K562 (cell line): Measurements from ENCODE around the gene GTF3C1. TPM values are rescaled to one million over a fixed set of nuclear protein-coding genes. Genes with fewer than 3 reads are reported as not detected.
A peak's percentile ranks its signal among the peaks of the same experiment; 100 is the strongest.

Source experiments
- ATAC-seq: fragments of 200-7000 bp; cut with Tn5 transposase; 3 replicates; pipeline ENCODE4 v1.9.1; 2020; ENCODE audit warnings: moderate library complexity
- BruUV-seq: library from RNA; stranded (reverse); fragments of 400-500 nt; replicated peaks from 2 replicates; lab custom pipeline; 2021; lab: Mats Ljungman, UMichigan
- CTCF ChIA-PET: fragments of 300-600 bp; formaldehyde crosslinking; extraction: SDS; loops from one replicate; lab custom pipeline; 2021; ENCODE audit warnings: low intra/inter-chr PET ratio; lab: Yijun Ruan, JAX
- POLR2A ChIA-PET: fragments of 300-600, 350-650 bp; sonication (Branson Sonifier 250); formaldehyde crosslinking; extraction: SDS; loops from one replicate; lab custom pipeline; 2021; ENCODE audit warnings: antibody characterized with exemption, inconsistent platforms; lab: Yijun Ruan, JAX
- DNase-seq, 4 experiments: peaks; one replicate each; pipeline versions ENCODE4 v3.0.0 to v3.0.0-alpha.2; 2011 to 2018; ENCODE audit warnings: low spot score in 3 of 4, mixed read lengths in 3 of 4; ENCODE audit errors: extremely low read depth in 1 of 4
- FAIRE-seq: peaks from 2 replicates; lab custom pipeline; 2011; peaks lifted over from hg19 to GRCh38; lab: Jason Lieb, UNC
- H2AFZ ChIP-seq: 2 replicates; pipeline ENCODE4 v1.6.0; 2011; ENCODE audit warnings: low read depth, low read length, control low read depth, inconsistent platforms
- H3K27ac ChIP-seq: fragments of 200-600 bp; 3 replicates; pipeline ENCODE4 v1.8.0; 2011; ENCODE audit warnings: low read depth, mild to moderate bottlenecking, control low read depth, inconsistent platforms, low read length, moderate library complexity, mixed read lengths; ENCODE audit errors: extremely low read depth
- H3K27me3 ChIP-seq, 2 experiments: fragments of 300-600 bp in 1 of 2; 2 replicates in 1 of 2; 3 replicates in 1 of 2; pipeline versions ENCODE4 v1.6.0 to v1.8.0; 2011; ENCODE audit warnings: inconsistent platforms in 2 of 2, low read length in 2 of 2, mild to moderate bottlenecking in 1 of 2, mixed read lengths in 1 of 2, moderate library complexity in 1 of 2; ENCODE audit not compliant: control insufficient read depth in 2 of 2, insufficient read depth in 2 of 2
- H3K36me3 ChIP-seq: fragments of 300-600 bp; 3 replicates; pipeline ENCODE4 v1.8.0; 2011; ENCODE audit warnings: mild to moderate bottlenecking, low read length, inconsistent platforms; ENCODE audit not compliant: control insufficient read depth, insufficient read depth
- H3K4me1 ChIP-seq, 2 experiments: fragments of 200-600 bp in 1 of 2; replicated peaks in 1 of 2; 2 replicates in 1 of 2; 3 replicates in 1 of 2; pipeline versions ENCODE4 v1.5.1 to v1.8.0; 2011; ENCODE audit warnings: inconsistent platforms in 2 of 2, low read length in 2 of 2, mild to moderate bottlenecking in 1 of 2, mixed read lengths in 1 of 2, moderate library complexity in 1 of 2; ENCODE audit not compliant: control insufficient read depth in 2 of 2, insufficient read depth in 2 of 2
- H3K4me2 ChIP-seq: 2 replicates; pipeline ENCODE4 v1.6.1; 2011; ENCODE audit warnings: low read length, control low read depth, inconsistent platforms, mixed read lengths; ENCODE audit not compliant: insufficient read depth
- H3K4me3 ChIP-seq: fragments of 200-600 bp; sonication (generic), shearing (Covaris generic); 2 replicates; pipeline ENCODE4 v1.5.1; 2016; ENCODE audit warnings: control low read depth, inconsistent platforms
- H3K79me2 ChIP-seq: fragments of 200-600 bp; 3 replicates; pipeline ENCODE4 v1.8.0; 2011; ENCODE audit warnings: low read length, inconsistent platforms; ENCODE audit not compliant: control insufficient read depth, insufficient read depth
- H3K9ac ChIP-seq, 2 experiments: 2 replicates each; pipeline versions ENCODE4 v1.6.0 to v1.6.1; 2011; ENCODE audit warnings: low read depth in 2 of 2, low read length in 2 of 2, control low read depth in 1 of 2, inconsistent platforms in 1 of 2, mild to moderate bottlenecking in 1 of 2, mixed read lengths in 1 of 2; ENCODE audit not compliant: insufficient read depth in 1 of 2
- H3K9me1 ChIP-seq: one replicate; pipeline ENCODE4 v1.6.0; 2011; ENCODE audit warnings: inconsistent platforms, mild to moderate bottlenecking, low read length, moderate library complexity; ENCODE audit not compliant: control insufficient read depth, insufficient read depth
- H3K9me3 ChIP-seq: replicated peaks from 2 replicates; pipeline ENCODE4 v1.5.1; 2011; ENCODE audit warnings: low read depth, low read length, inconsistent platforms; ENCODE audit not compliant: control insufficient read depth, insufficient read depth
- H4K20me1 ChIP-seq: replicated peaks from 2 replicates; pipeline ENCODE4 v1.6.1; 2011; ENCODE audit warnings: low read length, inconsistent platforms, mixed read lengths; ENCODE audit not compliant: control insufficient read depth, insufficient read depth
- ZNF444 ChIP-seq: fragments of 250-450 bp; sonication (Bioruptor Pico); IDR thresholded peaks from 2 replicates; pipeline ENCODE4 v1.4.0; 2020; ENCODE audit warnings: mild to moderate bottlenecking, moderate library complexity
- ZNF699 ChIP-seq: fragments of 250-450 bp; sonication (Bioruptor Pico); IDR thresholded peaks from 2 replicates; pipeline ENCODE4 v1.8.0; 2021; ENCODE audit warnings: mild to moderate bottlenecking, moderate library complexity; ENCODE audit not compliant: insufficient replicate concordance
- WGBS: fragments of 100-300 bp; shearing (Covaris generic); methylation state at CpG from one replicate; pipeline ENCODE4 v1.1.6; 2016; ENCODE audit warnings: low coverage, mixed read lengths; ENCODE audit not compliant: insufficient coverage; ENCODE audit errors: missing lambda C conversion rate; 5-methylcytosine and 5-hydroxymethylcytosine counted together
- in situ Hi-C: fragments of 300-500 bp; cut with MboI; formaldehyde crosslinking; loops from 4 replicates; pipeline ENCODE4 v1.15.0; 2018; ENCODE audit warnings: inconsistent platforms, mixed read lengths
- intact Hi-C: fragments of 100-400 bp; cut with micrococcal nuclease; formaldehyde crosslinking; loops from 2 replicates; pipeline ENCODE4 v1.14.2; 2022
- polyA plus RNA-seq, 8 experiments: library from polyadenylated mRNA; depleted of rRNA in 4 of 8; stranded (reverse) in 5 of 8; unstranded in 3 of 8; fragments of >200 nt; fragmentation: Nextera tagmentation in 2 of 8; fragmentation: Illumina TruSeq in 1 of 8; extraction: Ambion mirVana in 2 of 8; extraction: Trizol in 1 of 8; gene quantifications; 2 replicates each; pipeline versions ENCODE4 v1.2.1 to v1.2.3, GENCODE V29; 2011 to 2014; ENCODE audit warnings: inconsistent platforms in 1 of 8, missing spikeins in 1 of 8
- total RNA-seq, 7 experiments: library from RNA; depleted of rRNA in 6 of 7; stranded (reverse); fragments of >200 nt in 6 of 7; fragmentation: Illumina TruSeq in 2 of 7; extraction: Trizol in 2 of 7; gene quantifications; 2 replicates each; pipeline versions ENCODE4 v1.2.1 to v1.2.3, GENCODE V29; 2011 to 2021; ENCODE audit warnings: low replicate concordance in 1 of 7
- TF ChIP-seq, protein P1 (sequence below), 3 experiments: IDR thresholded peaks in 2 of 3; conservative IDR thresholded peaks in 1 of 3; 2 replicates each; pipeline ENCODE4 v1.5.1; 2011 to 2012; ENCODE audit warnings: low read length in 3 of 3, mild to moderate bottlenecking in 3 of 3, control low read depth in 2 of 3, improper control_type of control experiment in 1 of 3, inconsistent platforms in 1 of 3, low read depth in 1 of 3, mixed read lengths in 1 of 3, moderate library complexity in 1 of 3; ENCODE audit not compliant: insufficient read depth in 2 of 3

Gene GTF3C1
- total and polyA plus RNA-seq, 9 of the 15 experiments (the other 6 are each of a cell fraction or from before 2014, with no cell fraction given): 0.72 to 63.6 (median 30.9) TPM

DNA sequence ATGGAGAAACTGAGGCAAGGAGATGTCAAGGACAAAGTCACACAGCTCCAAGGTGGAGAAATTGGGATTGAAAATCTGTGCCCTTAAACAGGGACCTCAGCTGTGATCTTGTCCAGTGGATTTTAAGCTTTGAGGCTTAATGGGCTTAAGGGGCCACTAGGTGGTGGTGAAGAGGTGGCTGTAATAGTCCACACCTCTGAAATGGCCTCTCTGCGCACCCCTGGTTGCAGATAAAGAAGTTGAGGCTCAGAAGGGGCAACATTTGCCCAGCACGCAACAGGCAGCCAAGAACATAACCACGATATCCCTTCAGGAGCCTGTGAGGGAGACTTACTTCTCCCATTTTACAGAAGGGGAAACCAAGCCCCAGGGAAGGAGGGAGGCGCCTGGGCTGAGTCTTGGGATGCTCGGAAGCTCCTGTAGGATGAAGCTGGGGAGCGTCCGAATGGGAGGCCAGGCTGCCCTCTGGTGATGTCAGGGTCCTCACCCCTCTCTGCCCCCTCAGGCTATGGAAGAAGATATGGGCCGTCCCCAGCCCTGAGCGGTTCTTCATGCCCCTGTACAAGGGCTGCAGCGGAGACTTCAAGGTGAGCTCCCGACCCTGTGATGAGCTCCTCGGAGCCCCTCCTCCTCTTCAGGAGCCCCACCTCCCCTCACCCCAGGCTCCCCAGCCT, 104.1 kb downstream of the GTF3C1 start:
- no peak for TF ChIP-seq ZNF699
- TF ChIP-seq, protein P1, sequence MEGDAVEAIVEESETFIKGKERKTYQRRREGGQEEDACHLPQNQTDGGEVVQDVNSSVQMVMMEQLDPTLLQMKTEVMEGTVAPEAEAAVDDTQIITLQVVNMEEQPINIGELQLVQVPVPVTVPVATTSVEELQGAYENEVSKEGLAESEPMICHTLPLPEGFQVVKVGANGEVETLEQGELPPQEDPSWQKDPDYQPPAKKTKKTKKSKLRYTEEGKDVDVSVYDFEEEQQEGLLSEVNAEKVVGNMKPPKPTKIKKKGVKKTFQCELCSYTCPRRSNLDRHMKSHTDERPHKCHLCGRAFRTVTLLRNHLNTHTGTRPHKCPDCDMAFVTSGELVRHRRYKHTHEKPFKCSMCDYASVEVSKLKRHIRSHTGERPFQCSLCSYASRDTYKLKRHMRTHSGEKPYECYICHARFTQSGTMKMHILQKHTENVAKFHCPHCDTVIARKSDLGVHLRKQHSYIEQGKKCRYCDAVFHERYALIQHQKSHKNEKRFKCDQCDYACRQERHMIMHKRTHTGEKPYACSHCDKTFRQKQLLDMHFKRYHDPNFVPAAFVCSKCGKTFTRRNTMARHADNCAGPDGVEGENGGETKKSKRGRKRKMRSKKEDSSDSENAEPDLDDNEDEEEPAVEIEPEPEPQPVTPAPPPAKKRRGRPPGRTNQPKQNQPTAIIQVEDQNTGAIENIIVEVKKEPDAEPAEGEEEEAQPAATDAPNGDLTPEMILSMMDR (IDR thresholded peaks at IDR 0.05 in 2 of 3, conservative IDR thresholded peaks at IDR 0.05 in 1 of 3; ENCODE audit: insufficient read depth in 2 of 3, low read depth in 1 of 3, low read length in 3 of 3): 0 out of 6 replicates have a peak, but pooled peaks of 2 of the 3 experiments have one; percentile 5 to 12
- no peak for TF ChIP-seq ZNF444 (CRISPR knock-in tag)
- H3K4me1 ChIP-seq: peaks cover 0 to 10% of the 10 kb centered on the region in 2 experiments; a peak in 1 of 5 replicates
- intact Hi-C loops (no loop called here), in situ Hi-C loops (no loop called here)
- no peak overlapping the region for H3K4me2 ChIP-seq
- no peaks in the 10 kb centered on the region for H3K79me2 ChIP-seq
- no peak for ATAC-seq
- FAIRE-seq: no peak
- H3K27me3 ChIP-seq: peaks cover 8 to 22% of the 10 kb centered on the region in 2 experiments; a peak in 3 of 5 replicates
- ChIA-PET POLR2A (interaction anchor here (0.6 kb wide), 1 partner anchor 17 kb away, joined by 3 read pairs; no protein-coding TSS in a partner anchor), CTCF (no interaction called here)
- no peak overlapping the region for H3K27ac ChIP-seq
- 26% methylated on average over 7 of the region's 12 CpGs for WGBS
- H2AFZ ChIP-seq: no peak overlapping the region
- H4K20me1 ChIP-seq: no peaks in the 10 kb centered on the region
- no peaks in the 10 kb centered on the region for H3K36me3 ChIP-seq
- no peak overlapping the region for H3K4me3 ChIP-seq
- peaks cover 4% of the 10 kb centered on the region; the same call in 1 of the 2 replicates for H3K9me3 ChIP-seq
- no peak overlapping the region for H3K9ac ChIP-seq
- no peak for DNase-seq
- H3K9me1 ChIP-seq: no peaks in the 10 kb centered on the region
- BruUV-seq: no TSS peak
